ENCODE data around the gene RAVER1.
"Not testable (repeated sequence)": the region's sequence is repeated elsewhere in the genome, so short reads cannot be mapped to it uniquely, and the experiment has no call there.

RAVER1 gene

GRCh38 chr19:10332965-10333757, at the start of gene RAVER1:
Gene RAVER1 (minus strand): TSS chr19:10333529. CDS start chr19:10333507, 22 bp downstream.
- peak; percentile 99 for DNase-seq

- not testable (repeated sequence) for DNase-seq
Observed at GRCh38 chr19:10383223-10383499, 49.8 kb upstream of the RAVER1 start.

GRCh38 chr19:10380313-10381102, 47.2 kb upstream of the RAVER1 start, which contains the start of gene TYK2:
Gene TYK2 (minus strand): TSS chr19:10380572. CDS start chr19:10378406, 2,166 bp downstream.
- DNase-seq, result peak; percentile 99

- DNase-seq, result peak; percentile 50
Observed at GRCh38 chr19:10379880-10380312, 46.6 kb upstream of the RAVER1 start.

- no peak for DNase-seq
Observed at GRCh38 chr19:10378124-10378523, 44.8 kb upstream of the RAVER1 start.

GRCh38 chr19:10377140-10377640, 43.9 kb upstream of the RAVER1 start:
- not testable (repeated sequence) for DNase-seq

- DNase-seq, result no peak
Observed at GRCh38 chr19:10374931-10375330, 41.6 kb upstream of the RAVER1 start.

GRCh38 chr19:10372690-10373089, 39.4 kb upstream of the RAVER1 start:
- no peak for DNase-seq

GRCh38 chr19:10368101-10368803, 34.9 kb upstream of the RAVER1 start:
- DNase-seq, result peak; percentile 35

GRCh38 chr19:10366950-10367512, 33.7 kb upstream of the RAVER1 start:
- DNase-seq, result not testable (repeated sequence)

- DNase-seq, result no peak
Observed at GRCh38 chr19:10365518-10365917, 32.2 kb upstream of the RAVER1 start.

- no peak for DNase-seq
Observed at GRCh38 chr19:10364644-10365043, 31.3 kb upstream of the RAVER1 start.

- DNase-seq, result no peak
Observed at GRCh38 chr19:10363789-10364281, 30.5 kb upstream of the RAVER1 start.

- no peak for DNase-seq
Observed at GRCh38 chr19:10362259-10362658, 28.9 kb upstream of the RAVER1 start.

- no peak for DNase-seq
Observed at GRCh38 chr19:10361569-10362011, 28.3 kb upstream of the RAVER1 start.

GRCh38 chr19:10356431-10356830, 23.1 kb upstream of the RAVER1 start:
- DNase-seq, result no peak

- peak; percentile 69 for DNase-seq
Observed at GRCh38 chr19:10353793-10354391, 20.6 kb upstream of the RAVER1 start.

GRCh38 chr19:10352764-10353671, 19.7 kb upstream of the RAVER1 start:
- no peak for DNase-seq

- peak; percentile 36 for DNase-seq
Observed at GRCh38 chr19:10346509-10346908, 13.2 kb upstream of the RAVER1 start.

GRCh38 chr19:10344780-10345179, 11.5 kb upstream of the RAVER1 start:
- DNase-seq, result no peak

GRCh38 chr19:10343495-10343894, 10.2 kb upstream of the RAVER1 start:
- DNase-seq, result no peak
